CD4-positive, alpha-beta T cell treated with Interleukin-1 beta for 1 hour (primary cell): ENCODE data around the gene CCDC107.
A peak's percentile ranks its signal among the peaks of the same experiment; 100 is the strongest.

Source experiments
- DNase-seq, 2 donors: peaks; one replicate each; pipeline ENCODE4 v3.0.0-alpha.2; 2020 to 2022

The CCDC107 gene

DNA sequence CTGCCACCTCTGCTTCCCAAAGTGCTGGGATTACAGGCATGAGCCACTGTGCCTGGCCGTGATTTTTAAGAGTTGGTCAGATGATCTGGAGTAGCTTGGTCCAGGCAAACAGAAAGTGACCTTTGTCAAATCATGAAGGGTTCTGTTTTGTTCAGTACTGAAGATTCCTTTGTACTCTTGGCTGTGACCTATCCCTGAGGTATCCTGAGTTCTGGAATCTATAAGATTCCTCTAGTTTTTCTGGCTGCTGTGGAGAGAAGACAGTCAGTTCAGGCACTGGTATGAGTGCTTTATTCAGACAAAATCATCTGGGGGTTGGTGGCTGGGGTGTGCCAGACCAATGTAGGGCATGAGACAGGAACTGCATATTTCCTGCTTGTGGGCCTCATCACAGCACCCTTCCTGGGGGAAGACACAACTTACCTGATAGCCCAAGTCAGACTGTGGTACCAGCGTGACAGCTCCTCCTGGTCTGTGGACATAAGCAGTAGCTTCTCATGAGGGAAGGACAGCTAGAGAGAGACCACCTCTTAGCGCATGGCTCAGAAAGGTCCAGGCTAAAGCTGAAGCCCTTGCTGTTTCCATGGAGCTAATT lies 3.8 kb downstream of the CCDC107 start:
- DNase-seq: peak; percentile 61 to 70

DNA sequence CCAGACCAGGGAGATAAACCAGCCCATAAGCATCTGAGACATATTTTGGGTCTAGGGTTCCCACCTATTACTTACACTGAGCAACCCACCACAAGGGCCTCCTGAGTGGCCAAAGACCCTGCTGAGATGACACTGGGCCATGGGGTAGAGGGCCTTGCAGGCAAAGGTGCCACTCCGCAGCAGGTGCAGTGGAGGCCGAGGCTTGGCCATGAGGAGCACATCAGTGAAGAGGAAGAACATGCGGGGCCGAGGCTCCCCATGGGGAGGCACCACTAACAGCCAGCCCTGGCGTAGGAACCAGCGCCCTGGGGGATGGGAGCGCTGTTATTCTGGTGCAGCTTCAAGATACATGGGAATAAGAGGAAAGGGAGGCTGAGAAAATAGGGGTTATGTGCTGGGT lies 4.3 kb downstream of the CCDC107 start:
- no peak for DNase-seq

DNA sequence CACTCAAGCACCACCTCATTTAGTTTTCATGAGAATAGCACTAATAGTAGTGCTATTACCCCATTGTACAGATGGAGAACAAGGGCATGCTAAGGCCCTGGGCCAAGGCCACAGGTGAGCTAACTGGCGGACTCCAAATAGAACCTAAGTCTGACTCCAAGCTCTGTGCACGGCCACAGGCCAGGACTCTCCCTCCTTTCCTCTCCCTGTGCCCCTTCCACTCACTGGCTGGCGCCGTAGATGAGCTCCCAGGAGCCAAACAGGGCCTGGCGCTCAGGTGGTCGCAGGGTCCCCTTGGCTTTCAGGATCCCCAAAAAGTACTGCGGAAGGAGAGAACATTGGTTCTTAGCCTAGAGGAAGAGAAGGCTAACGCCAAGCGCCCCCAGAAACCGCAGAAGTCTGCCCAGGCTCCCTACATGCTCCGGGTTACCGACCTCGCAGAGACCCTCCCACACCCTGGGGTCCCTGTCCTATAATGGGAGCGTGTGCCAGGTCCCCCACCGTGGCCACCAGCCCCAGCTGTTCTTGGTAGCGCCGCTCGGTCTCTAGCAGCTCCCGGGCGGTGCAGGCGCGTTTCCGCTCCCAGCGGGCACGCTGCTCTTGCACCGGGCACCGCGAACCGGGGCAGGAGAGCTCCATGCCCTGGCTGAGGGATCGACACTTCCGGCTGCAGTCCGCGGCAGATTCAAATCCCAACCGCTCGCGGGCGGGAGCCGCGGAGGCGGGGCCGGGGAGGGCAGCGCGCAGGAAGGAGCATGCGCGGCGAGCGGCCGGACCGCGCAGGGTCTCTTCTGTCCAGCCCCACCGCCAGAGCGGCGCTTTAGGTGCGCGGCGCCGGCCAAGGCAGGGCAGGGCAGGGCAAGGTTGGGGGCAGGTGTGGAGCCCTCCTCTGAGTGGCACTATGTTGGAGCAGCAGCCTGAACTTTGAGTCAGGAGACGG lies 6.7 kb downstream of the CCDC107 start, which contains the start of gene ARHGEF39:
Gene ARHGEF39, minus strand, starts transcription at position 665 of the 940 bp plus-strand sequence. Its CDS starts 26 bp downstream, at position 639.
- DNase-seq: peak; percentile 58 to 73

DNA sequence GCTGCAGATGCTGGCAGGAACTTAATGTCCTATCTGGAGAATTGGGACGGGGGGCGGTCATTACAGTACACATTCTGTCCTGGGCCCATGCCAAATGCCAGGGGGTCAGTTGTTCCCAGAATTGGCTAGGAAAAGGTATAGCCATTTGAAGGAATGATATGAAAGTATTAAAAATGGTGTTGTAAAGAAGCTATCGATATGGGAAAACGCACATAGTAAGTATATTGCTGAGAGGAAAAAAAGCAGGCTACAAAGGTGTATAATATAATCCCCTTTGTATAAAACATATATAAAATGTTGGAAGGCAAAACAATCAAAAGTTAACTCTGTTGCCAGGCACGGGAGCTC lies 7.4 kb downstream of the CCDC107 start:
- no peak for DNase-seq

DNA sequence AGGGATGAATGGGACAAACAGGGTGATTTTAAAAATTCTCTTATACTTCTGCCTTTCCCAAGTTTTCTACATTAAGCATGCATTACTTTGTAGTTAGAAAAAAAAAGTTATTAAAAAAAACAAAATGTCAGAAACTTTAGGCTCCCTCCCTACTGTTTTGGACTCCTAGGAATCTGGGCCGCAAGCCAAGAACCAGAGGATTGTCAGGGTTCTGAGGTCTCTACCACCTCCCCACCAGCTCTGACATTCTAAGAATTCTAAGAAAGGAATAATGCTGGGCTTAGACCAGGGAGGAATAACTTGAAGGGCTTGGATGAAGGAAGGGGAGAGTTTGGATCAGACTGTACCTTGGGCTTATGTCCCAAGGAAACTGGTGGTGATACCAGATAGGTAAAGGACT lies 8.0 kb downstream of the CCDC107 start:
- DNase-seq: no peak

DNA sequence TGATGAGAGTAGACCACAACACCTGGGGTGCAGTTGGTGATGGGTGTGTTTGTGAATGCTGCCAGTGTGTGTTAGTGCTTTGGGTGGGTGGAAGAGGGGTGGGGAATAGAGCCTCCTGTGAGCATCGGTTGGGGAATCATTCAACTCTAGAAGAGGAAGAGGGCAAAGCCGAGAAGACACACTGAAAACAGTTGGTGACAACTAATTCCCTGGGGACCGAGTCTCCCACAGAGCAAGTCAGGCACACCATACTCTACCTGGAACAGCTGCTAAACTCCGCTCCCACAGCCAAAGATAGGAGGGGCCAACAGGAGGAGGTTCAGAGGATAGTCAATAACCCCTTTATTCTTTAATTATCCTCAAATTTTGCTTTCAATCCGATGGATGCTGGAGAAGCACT lies 8.5 kb downstream of the CCDC107 start:
- no peak for DNase-seq

DNA sequence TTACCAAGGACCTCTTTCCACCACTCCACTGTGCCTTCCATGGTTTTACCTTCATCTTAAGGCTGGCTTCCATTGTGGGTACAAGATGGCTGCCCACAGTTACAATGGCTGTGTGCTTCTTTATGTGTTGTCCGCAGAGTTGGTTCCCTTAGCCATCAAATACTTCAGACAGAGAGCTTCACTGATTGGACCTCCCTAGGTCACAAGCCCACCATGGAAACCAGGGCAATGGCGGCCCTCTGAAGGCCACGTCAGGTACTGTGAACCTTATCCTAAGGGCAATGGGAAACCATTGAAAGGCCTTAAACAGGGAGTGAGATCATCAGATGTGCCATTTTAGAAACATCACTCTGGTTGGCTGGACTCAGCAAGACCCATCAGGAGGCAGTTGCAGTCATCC lies 9.8 kb downstream of the CCDC107 start:
- DNase-seq: no peak

DNA sequence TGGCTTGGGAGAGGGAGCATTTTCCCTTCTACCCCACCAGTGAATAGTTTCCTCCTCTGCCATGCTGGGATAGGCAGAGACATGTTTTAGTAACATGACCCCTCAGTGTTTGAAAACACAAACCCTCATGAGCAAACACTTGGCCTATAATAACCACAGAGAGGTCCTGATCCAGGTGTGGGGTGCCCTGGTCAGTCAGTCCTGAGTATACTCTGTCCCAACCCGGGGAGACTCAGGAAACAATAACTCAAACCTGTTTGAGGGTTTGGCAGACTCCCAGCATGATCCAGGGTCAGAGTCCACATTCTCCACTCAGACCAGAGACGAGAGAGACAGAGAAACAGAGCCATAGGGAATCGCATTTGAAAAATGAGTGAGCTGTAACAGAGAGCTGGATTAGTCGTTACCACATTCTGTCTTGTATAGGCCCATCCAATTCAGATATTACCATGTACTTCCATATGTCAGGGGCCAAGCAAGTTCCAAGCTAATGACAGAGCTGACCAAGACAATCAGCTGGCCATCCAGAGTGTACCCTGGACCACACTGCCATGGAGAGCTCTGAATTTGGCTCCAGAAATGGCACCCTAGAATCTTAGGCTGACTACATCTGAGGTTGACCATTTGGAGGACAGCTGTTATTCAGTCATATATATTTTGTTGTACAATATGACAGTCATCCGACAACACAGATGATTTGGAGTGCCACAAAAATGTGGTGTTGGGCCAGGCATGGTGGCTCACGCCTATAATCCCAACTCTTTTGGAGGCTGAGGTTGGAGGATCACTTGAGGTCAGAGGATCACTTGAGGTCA lies 11.4 kb downstream of the CCDC107 start:
- no peak for DNase-seq

DNA sequence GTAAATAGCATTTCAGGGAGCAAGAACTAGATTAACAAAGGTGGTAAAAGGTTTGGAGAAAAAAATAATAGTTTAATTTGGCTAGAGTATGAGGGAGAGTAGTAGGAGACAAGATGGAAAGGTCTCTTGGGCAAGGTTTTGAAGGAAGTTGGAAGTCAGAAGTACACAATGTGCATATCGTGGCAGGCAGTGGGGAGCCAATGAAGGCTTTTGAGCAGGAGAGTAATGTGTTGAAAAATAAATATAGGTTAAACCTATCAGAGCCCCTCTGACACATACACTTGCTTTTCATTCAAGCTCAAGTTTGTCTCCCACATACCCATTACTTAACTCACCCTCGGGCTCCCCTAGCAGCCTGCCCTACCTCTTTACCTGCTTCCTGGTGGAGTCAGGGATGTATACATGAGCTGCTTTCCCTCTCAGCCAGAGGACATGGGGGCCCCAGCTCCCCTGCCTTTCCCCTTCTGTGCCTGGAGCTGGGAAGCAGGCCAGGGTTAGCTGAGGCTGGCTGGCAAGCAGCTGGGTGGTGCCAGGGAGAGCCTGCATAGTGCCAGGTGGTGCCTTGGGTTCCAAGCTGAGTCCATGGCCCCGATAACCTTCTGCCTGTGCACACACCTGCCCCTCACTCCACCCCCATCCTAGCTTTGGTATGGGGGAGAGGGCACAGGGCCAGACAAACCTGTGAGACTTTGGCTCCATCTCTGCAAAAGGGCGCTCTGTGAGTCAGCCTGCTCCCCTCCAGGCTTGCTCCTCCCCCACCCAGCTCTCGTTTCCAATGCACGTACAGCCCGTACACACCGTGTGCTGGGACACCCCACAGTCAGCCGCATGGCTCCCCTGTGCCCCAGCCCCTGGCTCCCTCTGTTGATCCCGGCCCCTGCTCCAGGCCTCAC lies 15.3 kb downstream of the CCDC107 start, which contains the start of gene CA9:
Gene CA9, plus strand, starts transcription at position 797 of the 893 bp plus-strand sequence. Its CDS starts 32 bp downstream, at position 829.
- no peak for DNase-seq

DNA sequence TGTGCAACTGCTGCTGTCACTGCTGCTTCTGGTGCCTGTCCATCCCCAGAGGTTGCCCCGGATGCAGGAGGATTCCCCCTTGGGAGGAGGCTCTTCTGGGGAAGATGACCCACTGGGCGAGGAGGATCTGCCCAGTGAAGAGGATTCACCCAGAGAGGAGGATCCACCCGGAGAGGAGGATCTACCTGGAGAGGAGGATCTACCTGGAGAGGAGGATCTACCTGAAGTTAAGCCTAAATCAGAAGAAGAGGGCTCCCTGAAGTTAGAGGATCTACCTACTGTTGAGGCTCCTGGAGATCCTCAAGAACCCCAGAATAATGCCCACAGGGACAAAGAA lies 15.9 kb downstream of the CCDC107 start:
- no peak for DNase-seq

DNA sequence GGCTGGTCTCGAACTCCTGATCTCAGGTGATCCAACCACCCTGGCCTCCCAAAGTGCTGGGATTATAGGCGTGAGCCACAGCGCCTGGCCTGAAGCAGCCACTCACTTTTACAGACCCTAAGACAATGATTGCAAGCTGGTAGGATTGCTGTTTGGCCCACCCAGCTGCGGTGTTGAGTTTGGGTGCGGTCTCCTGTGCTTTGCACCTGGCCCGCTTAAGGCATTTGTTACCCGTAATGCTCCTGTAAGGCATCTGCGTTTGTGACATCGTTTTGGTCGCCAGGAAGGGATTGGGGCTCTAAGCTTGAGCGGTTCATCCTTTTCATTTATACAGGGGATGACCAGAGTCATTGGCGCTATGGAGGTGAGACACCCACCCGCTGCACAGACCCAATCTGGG lies 17.1 kb downstream of the CCDC107 start:
- no peak for DNase-seq

DNA sequence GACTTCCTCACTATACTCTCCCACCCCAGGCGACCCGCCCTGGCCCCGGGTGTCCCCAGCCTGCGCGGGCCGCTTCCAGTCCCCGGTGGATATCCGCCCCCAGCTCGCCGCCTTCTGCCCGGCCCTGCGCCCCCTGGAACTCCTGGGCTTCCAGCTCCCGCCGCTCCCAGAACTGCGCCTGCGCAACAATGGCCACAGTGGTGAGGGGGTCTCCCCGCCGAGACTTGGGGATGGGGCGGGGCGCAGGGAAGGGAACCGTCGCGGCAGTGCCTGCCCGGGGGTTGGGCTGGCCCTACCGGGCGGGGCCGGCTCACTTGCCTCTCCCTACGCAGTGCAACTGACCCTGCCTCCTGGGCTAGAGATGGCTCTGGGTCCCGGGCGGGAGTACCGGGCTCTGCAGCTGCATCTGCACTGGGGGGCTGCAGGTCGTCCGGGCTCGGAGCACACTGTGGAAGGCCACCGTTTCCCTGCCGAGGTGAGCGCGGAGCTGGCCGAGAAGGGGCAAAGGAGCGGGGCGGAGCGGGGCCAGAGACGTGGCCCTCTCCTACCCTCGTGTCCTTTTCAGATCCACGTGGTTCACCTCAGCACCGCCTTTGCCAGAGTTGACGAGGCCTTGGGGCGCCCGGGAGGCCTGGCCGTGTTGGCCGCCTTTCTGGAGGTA lies 17.8 kb downstream of the CCDC107 start:
- peak; percentile 26 to 37 for DNase-seq

DNA sequence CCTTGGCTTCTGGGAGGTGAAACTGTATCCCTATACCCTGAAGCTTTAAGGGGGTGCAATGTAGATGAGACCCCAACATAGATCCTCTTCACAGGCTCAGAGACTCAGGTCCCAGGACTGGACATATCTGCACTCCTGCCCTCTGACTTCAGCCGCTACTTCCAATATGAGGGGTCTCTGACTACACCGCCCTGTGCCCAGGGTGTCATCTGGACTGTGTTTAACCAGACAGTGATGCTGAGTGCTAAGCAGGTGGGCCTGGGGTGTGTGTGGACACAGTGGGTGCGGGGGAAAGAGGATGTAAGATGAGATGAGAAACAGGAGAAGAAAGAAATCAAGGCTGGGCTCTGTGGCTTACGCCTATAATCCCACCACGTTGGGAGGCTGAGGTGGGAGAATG lies 21.0 kb downstream of the CCDC107 start:
- no peak for DNase-seq

DNA sequence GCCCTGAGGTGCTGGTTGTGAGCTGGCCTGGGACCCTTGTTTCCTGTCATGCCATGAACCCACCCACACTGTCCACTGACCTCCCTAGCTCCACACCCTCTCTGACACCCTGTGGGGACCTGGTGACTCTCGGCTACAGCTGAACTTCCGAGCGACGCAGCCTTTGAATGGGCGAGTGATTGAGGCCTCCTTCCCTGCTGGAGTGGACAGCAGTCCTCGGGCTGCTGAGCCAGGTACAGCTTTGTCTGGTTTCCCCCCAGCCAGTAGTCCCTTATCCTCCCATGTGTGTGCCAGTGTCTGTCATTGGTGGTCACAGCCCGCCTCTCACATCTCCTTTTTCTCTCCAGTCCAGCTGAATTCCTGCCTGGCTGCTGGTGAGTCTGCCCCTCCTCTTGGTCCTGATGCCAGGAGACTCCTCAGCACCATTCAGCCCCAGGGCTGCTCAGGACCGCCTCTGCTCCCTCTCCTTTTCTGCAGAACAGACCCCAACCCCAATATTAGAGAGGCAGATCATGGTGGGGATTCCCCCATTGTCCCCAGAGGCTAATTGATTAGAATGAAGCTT lies 21.8 kb downstream of the CCDC107 start:
- no peak for DNase-seq

DNA sequence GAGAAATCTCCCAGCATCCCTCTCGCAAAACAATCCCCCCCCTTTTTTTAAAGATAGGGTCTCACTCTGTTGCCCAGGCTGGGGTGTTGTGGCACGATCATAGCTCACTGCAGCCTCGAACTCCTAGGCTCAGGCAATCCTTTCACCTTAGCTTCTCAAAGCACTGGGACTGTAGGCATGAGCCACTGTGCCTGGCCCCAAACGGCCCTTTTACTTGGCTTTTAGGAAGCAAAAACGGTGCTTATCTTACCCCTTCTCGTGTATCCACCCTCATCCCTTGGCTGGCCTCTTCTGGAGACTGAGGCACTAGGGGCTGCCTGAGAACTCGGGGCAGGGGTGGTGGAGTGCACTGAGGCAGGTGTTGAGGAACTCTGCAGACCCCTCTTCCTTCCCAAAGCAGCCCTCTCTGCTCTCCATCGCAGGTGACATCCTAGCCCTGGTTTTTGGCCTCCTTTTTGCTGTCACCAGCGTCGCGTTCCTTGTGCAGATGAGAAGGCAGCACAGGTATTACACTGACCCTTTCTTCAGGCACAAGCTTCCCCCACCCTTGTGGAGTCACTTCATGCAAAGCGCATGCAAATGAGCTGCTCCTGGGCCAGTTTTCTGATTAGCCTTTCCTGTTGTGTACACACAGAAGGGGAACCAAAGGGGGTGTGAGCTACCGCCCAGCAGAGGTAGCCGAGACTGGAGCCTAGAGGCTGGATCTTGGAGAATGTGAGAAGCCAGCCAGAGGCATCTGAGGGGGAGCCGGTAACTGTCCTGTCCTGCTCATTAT lies 22.4 kb downstream of the CCDC107 start:
- DNase-seq: no peak

DNA sequence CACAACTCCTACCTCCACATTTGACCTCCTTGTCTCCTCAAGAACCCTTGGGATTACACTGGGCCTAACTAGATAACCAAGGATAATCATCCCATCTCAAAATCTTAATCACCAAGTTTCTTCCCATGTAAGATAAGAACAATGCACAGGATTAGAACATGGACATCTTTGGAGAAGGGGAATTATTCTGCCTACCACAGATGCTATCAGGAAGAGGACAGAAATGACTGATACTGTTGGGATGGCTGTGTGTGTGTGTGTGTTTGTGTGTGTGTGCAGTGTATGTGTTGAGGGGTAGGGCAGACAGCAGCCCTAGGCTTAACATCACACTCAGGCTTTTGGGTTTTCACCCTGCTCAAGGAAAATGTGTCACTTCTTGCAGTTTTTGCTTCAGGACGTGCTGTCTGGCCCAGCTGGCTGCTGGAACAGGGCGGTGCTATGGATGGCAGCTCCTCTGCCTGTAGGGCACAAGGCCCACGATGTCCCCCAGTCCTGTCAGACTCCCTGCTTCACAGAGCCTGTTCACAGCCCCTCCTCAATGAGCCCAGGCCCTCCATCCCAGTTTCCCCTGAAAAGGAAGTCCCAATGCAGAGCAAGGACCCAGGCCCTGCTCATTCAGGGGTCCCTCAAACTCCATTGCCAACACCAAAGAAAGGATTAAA lies 23.4 kb downstream of the CCDC107 start:
- DNase-seq: no peak

DNA sequence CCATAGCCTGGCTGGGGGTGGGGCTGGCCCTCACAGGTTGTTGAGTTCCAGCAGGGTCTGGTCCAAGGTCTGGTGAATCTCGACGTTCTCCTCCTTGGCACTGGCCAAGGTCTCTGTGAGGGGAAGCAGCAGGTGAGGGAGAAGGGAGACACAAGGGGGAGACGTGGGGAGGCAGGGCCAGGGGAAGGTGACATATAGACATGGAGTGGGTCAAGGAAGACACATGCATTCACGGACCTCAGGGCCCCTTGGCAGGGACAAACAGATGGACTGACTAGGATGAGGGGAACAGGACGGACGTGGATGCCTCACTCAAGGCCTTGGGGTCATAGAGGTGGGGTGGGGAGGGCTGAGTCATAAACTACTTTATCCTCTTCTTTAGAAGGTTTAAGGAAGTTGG lies 24.0 kb downstream of the CCDC107 start:
- no peak for DNase-seq

DNA sequence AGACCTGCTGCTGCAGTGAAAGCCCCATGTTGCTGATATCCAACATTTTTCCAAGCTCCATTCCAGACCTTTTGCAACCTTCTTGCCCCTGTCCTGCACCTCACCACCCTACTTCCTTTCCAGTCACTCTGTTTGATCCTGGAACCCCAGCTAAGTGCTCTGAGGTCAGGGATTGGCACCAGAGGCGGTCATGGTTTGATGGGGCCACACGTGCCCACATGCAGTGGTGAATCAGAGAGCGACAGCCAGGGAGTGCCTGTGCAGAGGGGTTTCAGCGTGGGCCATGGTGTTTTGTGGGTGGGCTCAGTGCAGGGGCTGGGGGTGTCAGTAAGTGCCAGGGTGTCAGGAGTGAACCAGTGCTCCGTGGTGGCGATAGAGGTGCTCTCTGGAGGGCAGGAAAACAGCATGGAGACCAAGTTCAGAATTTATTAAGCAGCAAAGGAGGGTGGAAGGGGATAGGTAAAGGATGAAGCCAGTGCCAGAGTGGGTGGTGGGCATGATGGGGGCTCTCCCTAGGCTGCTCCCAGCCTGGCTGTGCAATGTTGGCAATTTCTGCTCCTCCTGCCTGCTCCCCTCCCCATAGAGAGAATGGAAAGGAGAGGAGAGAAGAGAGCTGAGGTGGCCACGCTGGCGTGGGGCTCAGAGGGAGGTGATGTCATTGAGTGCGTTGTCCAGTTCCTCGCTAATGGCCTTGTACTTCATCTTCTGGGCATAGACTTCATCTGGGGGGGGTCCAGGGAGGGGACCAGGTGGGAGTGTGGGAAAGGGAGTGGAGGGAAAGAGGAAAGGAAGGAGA lies 24.6 kb downstream of the CCDC107 start:
- DNase-seq: no peak

DNA sequence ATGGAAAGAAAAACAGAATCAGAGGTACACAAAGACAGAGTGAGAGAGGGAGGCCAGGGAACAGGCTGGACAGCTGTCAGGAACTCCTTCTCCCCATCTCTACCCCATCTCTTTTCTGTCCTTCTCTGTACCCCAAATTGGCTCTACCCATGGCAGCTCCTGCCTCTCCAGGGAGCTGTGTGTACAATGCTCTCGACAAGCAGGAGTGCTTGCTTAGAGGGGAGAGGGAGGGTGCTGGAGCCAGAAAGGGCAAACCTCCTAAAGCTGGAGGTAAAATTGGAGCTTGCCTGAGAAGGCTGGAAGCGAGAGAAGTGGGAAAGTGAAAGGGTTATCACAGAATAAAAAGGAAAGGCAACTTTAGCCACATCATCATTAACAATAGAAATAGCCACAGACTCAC lies 25.2 kb downstream of the CCDC107 start:
- DNase-seq: no peak
